ENCODE measurements around the gene VTA1.

- TF ChIP-seq POLR2A (IDR thresholded peaks at IDR 0.05): no peak
- TF ChIP-seq, protein P1, sequence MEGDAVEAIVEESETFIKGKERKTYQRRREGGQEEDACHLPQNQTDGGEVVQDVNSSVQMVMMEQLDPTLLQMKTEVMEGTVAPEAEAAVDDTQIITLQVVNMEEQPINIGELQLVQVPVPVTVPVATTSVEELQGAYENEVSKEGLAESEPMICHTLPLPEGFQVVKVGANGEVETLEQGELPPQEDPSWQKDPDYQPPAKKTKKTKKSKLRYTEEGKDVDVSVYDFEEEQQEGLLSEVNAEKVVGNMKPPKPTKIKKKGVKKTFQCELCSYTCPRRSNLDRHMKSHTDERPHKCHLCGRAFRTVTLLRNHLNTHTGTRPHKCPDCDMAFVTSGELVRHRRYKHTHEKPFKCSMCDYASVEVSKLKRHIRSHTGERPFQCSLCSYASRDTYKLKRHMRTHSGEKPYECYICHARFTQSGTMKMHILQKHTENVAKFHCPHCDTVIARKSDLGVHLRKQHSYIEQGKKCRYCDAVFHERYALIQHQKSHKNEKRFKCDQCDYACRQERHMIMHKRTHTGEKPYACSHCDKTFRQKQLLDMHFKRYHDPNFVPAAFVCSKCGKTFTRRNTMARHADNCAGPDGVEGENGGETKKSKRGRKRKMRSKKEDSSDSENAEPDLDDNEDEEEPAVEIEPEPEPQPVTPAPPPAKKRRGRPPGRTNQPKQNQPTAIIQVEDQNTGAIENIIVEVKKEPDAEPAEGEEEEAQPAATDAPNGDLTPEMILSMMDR (IDR thresholded peaks at IDR 0.05): no peak
- TF ChIP-seq EP300 (IDR thresholded peaks at IDR 0.05): no peak
Observed at GRCh38 chr6:142246960-142247359, 99.9 kb downstream of the VTA1 start.

Measured in tibial nerve (tissue), 4 donors.